ENCODE results near the gene CDK19.
"Not testable (repeated sequence)": the region's sequence is repeated elsewhere in the genome, so short reads cannot be mapped to it uniquely, and the experiment has no call there.

The CDK19 gene

GRCh38 chr6:110815411-110816409 is at the start of gene CDK19:
Gene CDK19, minus strand, starts transcription at chr6:110815469. Its CDS starts 333 bp downstream, at chr6:110815136.
- DNase-seq: peak; percentile 96 to 98 (median 97)

GRCh38 chr6:110864824-110865223 is 49.6 kb upstream of the CDK19 start:
- DNase-seq: no peak

GRCh38 chr6:110859335-110859792 is 44.1 kb upstream of the CDK19 start:
- no peak for DNase-seq

- DNase-seq: no peak
Observed at GRCh38 chr6:110858562-110859214, 43.4 kb upstream of the CDK19 start.

GRCh38 chr6:110858016-110858415 is 42.7 kb upstream of the CDK19 start:
- no peak for DNase-seq

- no peak for DNase-seq
Observed at GRCh38 chr6:110856296-110856695, 41.0 kb upstream of the CDK19 start.

GRCh38 chr6:110853754-110854477 is 38.6 kb upstream of the CDK19 start:
- no peak for DNase-seq

- DNase-seq: no peak
Observed at GRCh38 chr6:110852773-110853172, 37.5 kb upstream of the CDK19 start.

- no peak for DNase-seq
Observed at GRCh38 chr6:110849781-110850180, 34.5 kb upstream of the CDK19 start.

- DNase-seq: no peak
Observed at GRCh38 chr6:110841266-110841665, 26.0 kb upstream of the CDK19 start.

GRCh38 chr6:110835751-110836150 is 20.5 kb upstream of the CDK19 start:
- not testable (repeated sequence) for DNase-seq

- DNase-seq: no peak
Observed at GRCh38 chr6:110833831-110834230, 18.6 kb upstream of the CDK19 start.

GRCh38 chr6:110831405-110831804 is 16.1 kb upstream of the CDK19 start:
- DNase-seq: no peak

GRCh38 chr6:110828396-110828795 is 13.1 kb upstream of the CDK19 start:
- no peak for DNase-seq

- DNase-seq: no peak
Observed at GRCh38 chr6:110826236-110827129, 11.2 kb upstream of the CDK19 start.

GRCh38 chr6:110823146-110823545 is 7.9 kb upstream of the CDK19 start:
- DNase-seq: no peak

- no peak for DNase-seq
Observed at GRCh38 chr6:110822249-110822648, 7.0 kb upstream of the CDK19 start.

- DNase-seq: no peak
Observed at GRCh38 chr6:110816677-110817076, 1.4 kb upstream of the CDK19 start.

GRCh38 chr6:110815015-110815410 is 256 bp downstream of the CDK19 start:
- no peak for DNase-seq

GRCh38 chr6:110814102-110815014 is 911 bp downstream of the CDK19 start:
- peak in 3 of 4 experiments; percentile 16 to 42 (median 27) for DNase-seq

Measured in activated naive CD4-positive, alpha-beta T cell (primary cell).